ENCODE results near the gene ZFP57.

DNA sequence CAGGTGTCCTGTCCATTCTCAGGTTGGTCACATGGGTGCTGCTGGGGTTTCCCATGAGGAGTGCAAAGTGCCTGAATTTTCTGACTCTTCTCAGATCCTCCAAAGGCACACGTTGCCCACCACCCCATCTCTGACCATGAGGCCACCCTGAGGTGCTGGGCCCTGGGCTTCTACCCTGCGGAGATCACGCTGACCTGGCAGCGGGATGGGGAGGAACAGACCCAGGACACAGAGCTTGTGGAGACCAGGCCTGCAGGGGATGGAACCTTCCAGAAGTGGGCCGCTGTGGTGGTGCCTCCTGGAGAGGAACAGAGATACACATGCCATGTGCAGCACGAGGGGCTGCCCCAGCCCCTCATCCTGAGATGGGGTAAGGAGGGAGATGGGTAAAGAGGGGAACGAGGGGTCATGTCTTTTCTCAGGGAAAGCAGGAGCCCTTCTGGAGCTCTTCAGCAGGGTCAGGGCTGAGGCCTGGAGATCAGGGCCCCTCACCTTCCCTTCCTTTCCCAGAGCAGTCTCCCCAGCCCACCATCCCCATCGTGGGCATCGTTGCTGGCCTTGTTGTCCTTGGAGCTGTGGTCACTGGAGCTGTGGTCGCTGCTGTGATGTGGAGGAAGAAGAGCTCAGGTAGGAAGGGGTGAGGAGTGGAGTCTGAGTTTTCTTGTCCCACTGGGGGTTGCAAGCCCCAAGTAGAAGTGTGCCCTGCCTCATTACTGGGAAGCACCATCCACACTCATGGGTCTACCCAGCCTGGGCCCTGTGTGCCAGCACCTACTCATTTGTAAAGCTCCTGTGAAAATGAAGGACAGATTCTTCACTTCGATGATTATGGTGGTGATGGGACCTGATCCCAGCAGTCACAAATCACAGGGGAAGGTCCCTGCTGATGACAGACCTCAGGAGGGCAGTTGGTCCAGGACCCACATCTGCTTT is 44.3 kb upstream of the ZFP57 start:
- TF ChIP-seq, protein P1, sequence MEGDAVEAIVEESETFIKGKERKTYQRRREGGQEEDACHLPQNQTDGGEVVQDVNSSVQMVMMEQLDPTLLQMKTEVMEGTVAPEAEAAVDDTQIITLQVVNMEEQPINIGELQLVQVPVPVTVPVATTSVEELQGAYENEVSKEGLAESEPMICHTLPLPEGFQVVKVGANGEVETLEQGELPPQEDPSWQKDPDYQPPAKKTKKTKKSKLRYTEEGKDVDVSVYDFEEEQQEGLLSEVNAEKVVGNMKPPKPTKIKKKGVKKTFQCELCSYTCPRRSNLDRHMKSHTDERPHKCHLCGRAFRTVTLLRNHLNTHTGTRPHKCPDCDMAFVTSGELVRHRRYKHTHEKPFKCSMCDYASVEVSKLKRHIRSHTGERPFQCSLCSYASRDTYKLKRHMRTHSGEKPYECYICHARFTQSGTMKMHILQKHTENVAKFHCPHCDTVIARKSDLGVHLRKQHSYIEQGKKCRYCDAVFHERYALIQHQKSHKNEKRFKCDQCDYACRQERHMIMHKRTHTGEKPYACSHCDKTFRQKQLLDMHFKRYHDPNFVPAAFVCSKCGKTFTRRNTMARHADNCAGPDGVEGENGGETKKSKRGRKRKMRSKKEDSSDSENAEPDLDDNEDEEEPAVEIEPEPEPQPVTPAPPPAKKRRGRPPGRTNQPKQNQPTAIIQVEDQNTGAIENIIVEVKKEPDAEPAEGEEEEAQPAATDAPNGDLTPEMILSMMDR (IDR thresholded peaks at IDR 0.05 in 4 of 5, conservative IDR thresholded peaks at IDR 0.05 in 1 of 5): no peak
- no peak for TF ChIP-seq POLR2A (IDR thresholded peaks at IDR 0.05)
